ENCODE data around the gene TCAF1. TPM values are rescaled to one million over a fixed set of nuclear protein-coding genes. Genes with fewer than 3 reads are reported as not detected.

Gene TCAF1
- total and polyA plus RNA-seq, 2 donors (not counting 3 experiments of a cell fraction or from before 2014, with no cell fraction given) = 29.0 to 48.3 TPM

DNA sequence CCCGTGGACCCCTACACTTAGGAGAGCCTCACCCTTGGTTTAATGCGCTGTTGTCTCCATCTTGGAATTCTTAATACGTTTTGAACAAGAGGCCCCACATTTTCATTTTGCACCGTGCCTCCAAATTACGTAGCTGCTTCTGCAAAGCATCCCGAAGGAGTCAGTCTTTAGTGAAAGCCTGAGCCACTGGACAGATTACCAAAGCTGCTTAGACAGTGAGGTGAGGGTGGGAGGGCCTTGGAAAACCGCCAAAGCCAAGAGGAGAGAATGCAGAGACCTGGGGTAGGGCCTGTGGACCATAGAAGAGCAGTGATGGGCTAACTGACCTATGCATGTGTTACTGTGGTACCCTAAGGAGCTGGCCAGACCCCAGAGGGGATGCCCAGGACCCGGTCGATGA lies 4.2 kb upstream of the TCAF1 start:
- H3K9me3 ChIP-seq (replicated peaks; ENCODE audit: control insufficient read depth, insufficient read depth, low read length) = no peaks in the 10 kb centered on the region
- FAIRE-seq (no peak), DNase-seq (ENCODE audit: low read depth, low spot score) (no peak)
- no peaks in the 10 kb centered on the region for H4K20me1 ChIP-seq (replicated peaks; ENCODE audit: control insufficient read depth, extremely low read depth, insufficient read depth, low read length)
- ChIA-PET POLR2A (no interaction called here), CTCF (interaction anchor here (1.0 to 1.6 kb wide), 2 partner anchors 13 to 77 kb away, joined by 3 to 5 read pairs; no protein-coding TSS in a partner anchor)
- H3K27me3 ChIP-seq (ENCODE audit: control insufficient read depth in 2 of 2, insufficient read depth in 2 of 2, low read length in 2 of 2) = peaks cover 0 to 17% of the 10 kb centered on the region in 2 experiments
- no peak overlapping the region for H3K27ac ChIP-seq (ENCODE audit: insufficient read depth, low read depth, low read length)
- intact Hi-C loops (cut with micrococcal nuclease) (loop anchor here (10.0 kb wide), 1 partner anchor 489 kb away; no protein-coding TSS in a partner anchor), dilution Hi-C loops (cut with MboI; ENCODE audit: extremely low pct_ligation_motif_present, low sequenced_read_pairs) (no loop called here)
- H3K9ac ChIP-seq (replicated peaks; ENCODE audit: extremely low read depth, insufficient read depth, low read length) = no peak overlapping the region
- peaks cover 3% of the 10 kb centered on the region for H3K79me2 ChIP-seq (ENCODE audit: control insufficient read depth, insufficient read depth, low read length)
- BruUV-seq (replicated peaks) = no TSS peak
- H3K4me3 ChIP-seq (replicated peaks in 1 of 3; ENCODE audit: insufficient read depth in 1 of 3, low read depth in 1 of 3, low read length in 3 of 3) = no peak overlapping the region
- H3K9me1 ChIP-seq (replicated peaks; ENCODE audit: control insufficient read depth, extremely low read depth, insufficient read depth, low read length) = no peaks in the 10 kb centered on the region
- no peak for TF ChIP-seq FOS (IDR thresholded peaks at IDR 0.05; ENCODE audit: borderline replicate concordance, insufficient read depth, low read length)
- TF ChIP-seq, protein P1, sequence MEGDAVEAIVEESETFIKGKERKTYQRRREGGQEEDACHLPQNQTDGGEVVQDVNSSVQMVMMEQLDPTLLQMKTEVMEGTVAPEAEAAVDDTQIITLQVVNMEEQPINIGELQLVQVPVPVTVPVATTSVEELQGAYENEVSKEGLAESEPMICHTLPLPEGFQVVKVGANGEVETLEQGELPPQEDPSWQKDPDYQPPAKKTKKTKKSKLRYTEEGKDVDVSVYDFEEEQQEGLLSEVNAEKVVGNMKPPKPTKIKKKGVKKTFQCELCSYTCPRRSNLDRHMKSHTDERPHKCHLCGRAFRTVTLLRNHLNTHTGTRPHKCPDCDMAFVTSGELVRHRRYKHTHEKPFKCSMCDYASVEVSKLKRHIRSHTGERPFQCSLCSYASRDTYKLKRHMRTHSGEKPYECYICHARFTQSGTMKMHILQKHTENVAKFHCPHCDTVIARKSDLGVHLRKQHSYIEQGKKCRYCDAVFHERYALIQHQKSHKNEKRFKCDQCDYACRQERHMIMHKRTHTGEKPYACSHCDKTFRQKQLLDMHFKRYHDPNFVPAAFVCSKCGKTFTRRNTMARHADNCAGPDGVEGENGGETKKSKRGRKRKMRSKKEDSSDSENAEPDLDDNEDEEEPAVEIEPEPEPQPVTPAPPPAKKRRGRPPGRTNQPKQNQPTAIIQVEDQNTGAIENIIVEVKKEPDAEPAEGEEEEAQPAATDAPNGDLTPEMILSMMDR (IDR thresholded peaks at IDR 0.05; ENCODE audit: extremely low read depth in 1 of 2, insufficient read depth in 1 of 2, low read depth in 1 of 2, low read length in 2 of 2) = no peak
- no peak for TF ChIP-seq GATA2 (IDR thresholded peaks at IDR 0.05; ENCODE audit: insufficient read depth, insufficient read length, low read depth, low read length)
- H2AFZ ChIP-seq (ENCODE audit: low read depth, low read length) = no peak overlapping the region
- no peak overlapping the region for H3K4me2 ChIP-seq (ENCODE audit: insufficient read depth, low read length)
- no peaks in the 10 kb centered on the region for H3K36me3 ChIP-seq (ENCODE audit: control insufficient read depth in 2 of 2, extremely low read depth in 1 of 2, insufficient read depth in 2 of 2, low read length in 2 of 2)
- no peaks in the 10 kb centered on the region for H3K4me1 ChIP-seq (ENCODE audit: control insufficient read depth, extremely low read depth, insufficient read depth, low read length)

DNA sequence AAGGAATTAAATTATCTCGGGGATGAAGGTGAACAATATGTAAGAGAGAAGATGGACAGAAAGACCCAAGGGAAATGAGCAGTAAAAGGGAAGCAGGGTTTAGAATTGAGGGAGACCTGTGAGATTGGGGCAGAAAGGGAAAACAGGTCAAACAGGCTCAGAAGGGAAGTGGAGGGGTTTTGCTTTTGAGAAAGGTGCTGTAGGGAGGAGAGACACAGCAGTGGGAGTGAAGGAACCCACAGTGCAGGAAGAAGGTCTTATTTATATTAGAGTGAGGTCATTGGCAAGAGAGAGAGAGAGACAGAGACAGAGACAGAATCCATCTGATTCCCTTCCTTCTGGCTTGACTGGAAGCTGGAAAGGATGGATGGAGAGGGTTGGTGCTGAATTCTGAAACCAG lies 3.5 kb upstream of the TCAF1 start:
- H3K79me2 ChIP-seq (ENCODE audit: control insufficient read depth, insufficient read depth, low read length) = peaks cover 10% of the 10 kb centered on the region
- no peak overlapping the region for H3K4me2 ChIP-seq (ENCODE audit: insufficient read depth, low read length)
- FAIRE-seq (no peak), DNase-seq (ENCODE audit: low read depth, low spot score) (no peak)
- peaks cover 0 to 11% of the 10 kb centered on the region in 2 experiments for H3K27me3 ChIP-seq (ENCODE audit: control insufficient read depth in 2 of 2, insufficient read depth in 2 of 2, low read length in 2 of 2)
- no peaks in the 10 kb centered on the region for H3K36me3 ChIP-seq (ENCODE audit: control insufficient read depth in 2 of 2, extremely low read depth in 1 of 2, insufficient read depth in 2 of 2, low read length in 2 of 2)
- H3K27ac ChIP-seq (ENCODE audit: insufficient read depth, low read depth, low read length) = no peak overlapping the region
- no peaks in the 10 kb centered on the region for H3K9me3 ChIP-seq (replicated peaks; ENCODE audit: control insufficient read depth, insufficient read depth, low read length)
- H3K4me1 ChIP-seq (ENCODE audit: control insufficient read depth, extremely low read depth, insufficient read depth, low read length) = peaks cover 6% of the 10 kb centered on the region
- H3K4me3 ChIP-seq (replicated peaks in 1 of 3; ENCODE audit: insufficient read depth in 1 of 3, low read depth in 1 of 3, low read length in 3 of 3) = no peak overlapping the region
- no peak overlapping the region for H3K9ac ChIP-seq (replicated peaks; ENCODE audit: extremely low read depth, insufficient read depth, low read length)
- ChIA-PET POLR2A (no interaction called here), CTCF (interaction anchor here (1.0 to 1.6 kb wide), 2 partner anchors 13 to 77 kb away, joined by 3 to 5 read pairs; no protein-coding TSS in a partner anchor)
- no peak for TF ChIP-seq EZH2 (IDR thresholded peaks at IDR 0.05; ENCODE audit: borderline replicate concordance, low read depth, low read length, severe bottlenecking)
- TF ChIP-seq, protein P1 (IDR thresholded peaks at IDR 0.05; ENCODE audit: extremely low read depth in 1 of 2, insufficient read depth in 1 of 2, low read depth in 1 of 2, low read length in 2 of 2) = no peak
- TF ChIP-seq FOS (IDR thresholded peaks at IDR 0.05; ENCODE audit: borderline replicate concordance, insufficient read depth, low read length) = no peak
- dilution Hi-C loops (cut with MboI; ENCODE audit: extremely low pct_ligation_motif_present, low sequenced_read_pairs) (no loop called here), intact Hi-C loops (cut with micrococcal nuclease) (loop anchor here (10.0 kb wide), 1 partner anchor 489 kb away; no protein-coding TSS in a partner anchor)
- no peaks in the 10 kb centered on the region for H4K20me1 ChIP-seq (replicated peaks; ENCODE audit: control insufficient read depth, extremely low read depth, insufficient read depth, low read length)
- no TSS peak for BruUV-seq (replicated peaks)
- H3K9me1 ChIP-seq (replicated peaks; ENCODE audit: control insufficient read depth, extremely low read depth, insufficient read depth, low read length) = no peaks in the 10 kb centered on the region
- H2AFZ ChIP-seq (ENCODE audit: low read depth, low read length) = no peak overlapping the region
